Activated T-helper 2 cell treated with anti-CD3 and anti-CD28 coated beads, Interferon-gamma antibody, Interleukin-2, Interleukin-4, amounts not matched to agents 10 μg/mL and 5 μg/mL and 100 μg/mL, durations not matched to agents 14 hours and 24 hours and 36 hours (primary cell): Measurements from ENCODE around the gene GINS2. TPM values are rescaled to one million over a fixed set of nuclear protein-coding genes. Genes with fewer than 3 reads are reported as not detected.
A peak's percentile ranks its signal among the peaks of the same experiment; 100 is the strongest.

Experiments used
- DNase-seq: peaks from one replicate; pipeline ENCODE4 v3.0.0; 2021; ENCODE audit warnings: low spot score
- H3K27ac Mint-ChIP-seq: one replicate; pipeline ENCODE4 v1.8.0; 2021; ENCODE audit warnings: mixed read lengths
- H3K27me3 Mint-ChIP-seq: one replicate; pipeline ENCODE4 v1.8.0; 2021; ENCODE audit warnings: low read depth, mixed read lengths
- H3K36me3 Mint-ChIP-seq: one replicate; pipeline ENCODE4 v1.8.0; 2021; ENCODE audit warnings: low read depth, mixed read lengths
- H3K4me1 Mint-ChIP-seq: one replicate; pipeline ENCODE4 v1.8.0; 2021; ENCODE audit warnings: low read depth, mixed read lengths
- H3K4me3 Mint-ChIP-seq: one replicate; pipeline ENCODE4 v1.8.0; 2021; ENCODE audit warnings: low read depth, mild to moderate bottlenecking, moderate library complexity, mixed read lengths
- H3K9me3 Mint-ChIP-seq: one replicate; pipeline ENCODE4 v1.8.0; 2021; ENCODE audit warnings: mixed read lengths
- intact Hi-C: fragments of 100-400 bp; cut with micrococcal nuclease; formaldehyde crosslinking; loops from one replicate; pipeline ENCODE4 v1.15.1; 2023
- total RNA-seq: library from RNA; stranded (reverse); gene quantifications from 2 replicates; pipeline ENCODE4 v1.2.3, GENCODE V29; 2022

GINS2 gene
- total RNA-seq, 1 donor from 2014 or later = 66.8 TPM

- Mint-ChIP-seq H3K4me1 (no peaks in the 10 kb centered on the region), H3K9me3 (no peaks in the 10 kb centered on the region), H3K4me3 (no peak overlapping the region), H3K36me3 (no peaks in the 10 kb centered on the region), H3K27me3 (no peaks in the 10 kb centered on the region), H3K27ac (no peak overlapping the region)
- intact Hi-C loops = no loop called here
- no peak for DNase-seq
Observed at GRCh38 chr16:85724126-85724879, 35.5 kb upstream of the GINS2 start.

- H3K27ac Mint-ChIP-seq = no peak overlapping the region
- H3K9me3 Mint-ChIP-seq = no peaks in the 10 kb centered on the region
- H3K36me3 Mint-ChIP-seq = no peaks in the 10 kb centered on the region
- H3K4me3 Mint-ChIP-seq = no peak overlapping the region
- DNase-seq = no peak
- peaks cover 2% of the 10 kb centered on the region for H3K27me3 Mint-ChIP-seq
- intact Hi-C loops = no loop called here
- no peaks in the 10 kb centered on the region for H3K4me1 Mint-ChIP-seq
Observed at GRCh38 chr16:85722128-85722893, 33.6 kb upstream of the GINS2 start.

GRCh38 chr16:85720302-85720637 lies 31.5 kb upstream of the GINS2 start:
- peaks cover 15% of the 10 kb centered on the region for H3K27me3 Mint-ChIP-seq
- no peaks in the 10 kb centered on the region for H3K9me3 Mint-ChIP-seq
- no peak for DNase-seq
- no peak overlapping the region for H3K4me3 Mint-ChIP-seq
- intact Hi-C loops = no loop called here
- H3K36me3 Mint-ChIP-seq = no peaks in the 10 kb centered on the region
- H3K27ac Mint-ChIP-seq = no peak overlapping the region
- H3K4me1 Mint-ChIP-seq = no peaks in the 10 kb centered on the region

GRCh38 chr16:85719605-85720301 lies 31.0 kb upstream of the GINS2 start:
- peaks cover 15% of the 10 kb centered on the region for H3K27me3 Mint-ChIP-seq
- intact Hi-C loops = no loop called here
- DNase-seq = no peak
- H3K4me3 Mint-ChIP-seq = no peak overlapping the region
- H3K4me1 Mint-ChIP-seq = no peaks in the 10 kb centered on the region
- H3K36me3 Mint-ChIP-seq = no peaks in the 10 kb centered on the region
- H3K27ac Mint-ChIP-seq = no peak overlapping the region
- H3K9me3 Mint-ChIP-seq = no peaks in the 10 kb centered on the region

GRCh38 chr16:85718682-85719081 lies 29.9 kb upstream of the GINS2 start:
- no peaks in the 10 kb centered on the region for H3K36me3 Mint-ChIP-seq
- intact Hi-C loops = loop anchor here (1.0 kb wide), 2 partner anchors 59 to 298 kb away; no protein-coding TSS in a partner anchor
- DNase-seq = no peak
- H3K27ac Mint-ChIP-seq = no peak overlapping the region
- peaks cover 15% of the 10 kb centered on the region for H3K27me3 Mint-ChIP-seq
- H3K9me3 Mint-ChIP-seq = no peaks in the 10 kb centered on the region
- no peaks in the 10 kb centered on the region for H3K4me1 Mint-ChIP-seq
- H3K4me3 Mint-ChIP-seq = no peak overlapping the region

- Mint-ChIP-seq H3K27ac (no peak overlapping the region), H3K4me3 (no peak overlapping the region), H3K4me1 (no peaks in the 10 kb centered on the region), H3K27me3 (peaks cover 15% of the 10 kb centered on the region), H3K9me3 (no peaks in the 10 kb centered on the region), H3K36me3 (no peaks in the 10 kb centered on the region)
- no peak for DNase-seq
- intact Hi-C loops = loop anchor here (1.0 kb wide), 2 partner anchors 59 to 298 kb away; no protein-coding TSS in a partner anchor
Observed at GRCh38 chr16:85718153-85718477, 29.4 kb upstream of the GINS2 start.

- H3K27ac Mint-ChIP-seq = no peak overlapping the region
- H3K9me3 Mint-ChIP-seq = no peaks in the 10 kb centered on the region
- intact Hi-C loops = loop anchor here (1.0 kb wide), 2 partner anchors 58 to 297 kb away; no protein-coding TSS in a partner anchor
- H3K4me1 Mint-ChIP-seq = no peaks in the 10 kb centered on the region
- no peaks in the 10 kb centered on the region for H3K36me3 Mint-ChIP-seq
- no peak overlapping the region for H3K4me3 Mint-ChIP-seq
- H3K27me3 Mint-ChIP-seq = peaks cover 15% of the 10 kb centered on the region
- peak; percentile 30 for DNase-seq
Observed at GRCh38 chr16:85717393-85718152, 28.8 kb upstream of the GINS2 start.

GRCh38 chr16:85716680-85717038 lies 27.9 kb upstream of the GINS2 start:
- Mint-ChIP-seq H3K27ac (no peak overlapping the region), H3K36me3 (no peaks in the 10 kb centered on the region), H3K4me3 (no peak overlapping the region), H3K4me1 (no peaks in the 10 kb centered on the region), H3K9me3 (peaks cover 3% of the 10 kb centered on the region), H3K27me3 (peaks cover 15% of the 10 kb centered on the region)
- DNase-seq = no peak
- intact Hi-C loops = no loop called here

GRCh38 chr16:85716022-85716679 lies 27.4 kb upstream of the GINS2 start:
- Mint-ChIP-seq H3K4me1 (no peaks in the 10 kb centered on the region), H3K4me3 (no peak overlapping the region), H3K36me3 (no peaks in the 10 kb centered on the region), H3K27ac (no peak overlapping the region), H3K27me3 (peaks cover 15% of the 10 kb centered on the region), H3K9me3 (peaks cover 3% of the 10 kb centered on the region)
- no peak for DNase-seq
- intact Hi-C loops = no loop called here

- intact Hi-C loops = no loop called here
- peaks cover 15% of the 10 kb centered on the region for H3K27me3 Mint-ChIP-seq
- DNase-seq = no peak
- peaks cover 3% of the 10 kb centered on the region for H3K9me3 Mint-ChIP-seq
- no peak overlapping the region for H3K4me3 Mint-ChIP-seq
- H3K36me3 Mint-ChIP-seq = no peaks in the 10 kb centered on the region
- no peaks in the 10 kb centered on the region for H3K4me1 Mint-ChIP-seq
- H3K27ac Mint-ChIP-seq = no peak overlapping the region
Observed at GRCh38 chr16:85715169-85716021, 26.6 kb upstream of the GINS2 start.

- no peak for DNase-seq
- intact Hi-C loops = no loop called here
- H3K4me1 Mint-ChIP-seq = no peaks in the 10 kb centered on the region
- H3K27me3 Mint-ChIP-seq = peaks cover 14% of the 10 kb centered on the region
- no peaks in the 10 kb centered on the region for H3K36me3 Mint-ChIP-seq
- no peak overlapping the region for H3K4me3 Mint-ChIP-seq
- no peak overlapping the region for H3K27ac Mint-ChIP-seq
- H3K9me3 Mint-ChIP-seq = peaks cover 3% of the 10 kb centered on the region
Observed at GRCh38 chr16:85712801-85713200, 24.0 kb upstream of the GINS2 start.
